ENCODE data around the gene TRAT1. TPM values are rescaled to one million over a fixed set of nuclear protein-coding genes. Genes with fewer than 3 reads are reported as not detected.
"Not testable (repeated sequence)": the region's sequence is repeated elsewhere in the genome, so short reads cannot be mapped to it uniquely, and the experiment has no call there.

Gene TRAT1
- total RNA-seq: under 0.01 TPM

DNA sequence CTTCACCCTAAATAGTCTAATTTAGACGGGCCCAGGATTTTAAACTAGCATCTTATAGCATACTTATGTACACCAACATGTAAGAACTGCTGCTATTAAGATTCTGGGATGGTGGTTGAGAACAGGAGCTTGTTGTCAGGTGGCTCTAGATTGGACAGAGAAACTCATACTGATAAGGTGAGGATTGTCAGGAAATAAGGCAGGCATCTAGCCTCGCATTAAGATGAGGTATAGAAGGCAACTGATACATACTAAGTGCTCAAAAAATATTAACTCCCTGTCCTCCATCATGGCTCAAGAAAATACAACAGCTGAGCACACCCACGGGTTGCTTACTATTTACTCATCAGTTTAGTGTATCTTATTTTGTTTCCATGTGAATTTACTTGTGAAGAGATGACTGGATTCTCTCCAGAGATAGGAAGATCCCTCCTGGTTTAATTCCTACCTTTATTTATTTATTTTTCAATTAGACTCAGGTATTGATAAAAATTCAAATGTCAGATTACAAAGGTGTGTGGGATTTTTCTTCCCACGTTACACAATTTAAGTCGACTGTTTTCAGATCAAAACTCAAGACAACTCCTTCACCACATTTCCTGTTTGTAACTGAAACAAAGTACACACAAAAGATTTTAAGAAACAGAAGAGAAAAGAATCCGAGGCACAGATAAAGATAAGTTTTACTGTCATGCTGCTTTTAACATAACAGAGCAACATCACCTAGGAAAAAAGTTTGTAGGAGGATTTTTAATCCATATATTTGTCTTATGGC is at the start of gene TRAT1:
TRAT1 (plus strand) TSS at position 664 of the 775 bp plus-strand sequence. CDS start 142 bp downstream, outside the sequence.
- DNase-seq (ENCODE audit: low read depth in 2 of 3, low spot score in 2 of 3): no peak

- DNase-seq (ENCODE audit: low read depth in 2 of 3, low spot score in 2 of 3): no peak
Measured at GRCh38 chr3:108775649-108776048, 46.9 kb upstream of the TRAT1 start.

- no peak for DNase-seq (ENCODE audit: low read depth in 2 of 3, low spot score in 2 of 3)
Measured at GRCh38 chr3:108779496-108779895, 43.1 kb upstream of the TRAT1 start.

GRCh38 chr3:108780235-108780634 is 42.4 kb upstream of the TRAT1 start:
- DNase-seq (ENCODE audit: low read depth in 2 of 3, low spot score in 2 of 3): no peak

DNA sequence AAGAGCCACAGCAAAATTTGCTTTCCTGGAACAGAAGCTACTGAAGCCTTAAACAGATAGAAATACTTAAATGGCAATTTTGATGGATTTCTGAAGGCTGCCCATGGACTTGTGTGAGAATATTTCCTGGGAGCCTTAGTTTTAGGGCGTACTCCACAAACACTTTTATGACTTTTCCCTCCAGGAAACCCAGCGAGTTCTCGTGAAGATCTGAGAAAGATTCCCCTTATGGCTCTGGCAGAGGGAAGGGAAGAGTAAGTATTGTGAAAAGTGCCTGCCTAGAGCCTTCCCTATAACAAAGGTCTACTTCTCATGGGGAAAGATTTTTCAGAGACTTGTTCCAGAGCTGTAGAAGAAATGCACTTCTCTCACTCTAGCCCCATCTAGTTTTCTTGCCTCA is 31.1 kb upstream of the TRAT1 start:
- no peak for DNase-seq (ENCODE audit: low read depth in 2 of 3, low spot score in 2 of 3)

DNA sequence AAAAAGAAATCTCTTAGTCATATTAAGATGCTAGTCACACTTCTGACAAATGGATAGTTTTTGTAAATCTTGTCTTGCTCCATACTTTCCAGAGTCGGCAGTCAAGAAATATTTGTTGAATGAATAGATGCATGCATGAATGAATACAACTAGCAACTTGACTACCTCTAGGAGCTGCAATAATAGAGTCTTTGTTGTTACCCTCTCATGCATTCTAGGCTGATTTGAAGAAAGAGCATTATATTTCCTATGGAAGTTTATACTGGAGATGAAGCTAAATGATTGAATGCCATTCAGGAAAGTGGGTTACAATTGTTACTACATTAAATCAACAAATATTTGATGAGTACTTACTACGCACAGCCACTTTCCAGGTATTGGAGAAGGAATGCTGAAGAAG is 18.1 kb upstream of the TRAT1 start:
- no peak for DNase-seq (ENCODE audit: low read depth in 2 of 3, low spot score in 2 of 3)

DNA sequence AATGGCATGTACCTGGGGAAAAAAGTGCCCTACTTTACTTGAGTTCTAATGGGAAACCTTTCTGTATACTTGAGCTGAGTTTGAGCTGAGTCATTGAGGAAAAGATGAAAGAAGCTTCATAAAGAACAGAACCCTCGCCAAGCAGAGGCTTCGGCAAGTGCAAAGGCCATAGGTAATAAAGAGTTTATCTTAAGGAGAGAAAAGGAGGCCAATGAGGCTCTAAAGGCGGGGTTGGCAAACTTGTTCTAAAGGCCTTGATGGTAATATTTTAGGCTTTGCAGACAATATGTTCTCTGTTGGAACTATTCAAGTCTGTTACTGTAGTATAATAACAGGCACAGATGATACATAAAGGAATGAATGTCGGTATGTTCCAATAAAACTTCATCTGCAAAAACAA is 17.6 kb upstream of the TRAT1 start:
- no peak for DNase-seq (ENCODE audit: low read depth in 2 of 3, low spot score in 2 of 3)

DNA sequence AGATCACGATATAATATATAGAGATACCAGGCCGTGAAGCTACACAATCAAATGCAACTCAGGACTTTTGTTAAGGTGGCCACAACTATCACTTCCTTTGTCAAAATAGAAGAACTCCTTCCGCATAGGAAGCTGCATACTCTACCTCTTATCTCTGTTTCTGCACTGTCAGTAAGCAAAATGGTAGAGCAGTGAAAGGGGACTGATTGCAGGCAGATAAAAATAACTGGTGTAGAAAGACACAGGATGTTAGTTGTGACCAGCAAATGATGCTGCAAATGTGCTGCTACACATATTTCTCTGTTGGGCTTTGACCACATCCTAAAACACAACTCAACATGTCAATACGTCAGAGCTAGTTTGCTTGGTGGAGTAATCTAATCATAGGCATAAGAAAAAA is 16.3 kb upstream of the TRAT1 start:
- DNase-seq (ENCODE audit: low read depth in 2 of 3, low spot score in 2 of 3): peak in 1 of 3 donors; percentile 2

- peak in 1 of 3 donors; percentile 9 for DNase-seq (ENCODE audit: low read depth in 2 of 3, low spot score in 2 of 3)
Measured at GRCh38 chr3:108818404-108818803, 4.2 kb upstream of the TRAT1 start.

DNA sequence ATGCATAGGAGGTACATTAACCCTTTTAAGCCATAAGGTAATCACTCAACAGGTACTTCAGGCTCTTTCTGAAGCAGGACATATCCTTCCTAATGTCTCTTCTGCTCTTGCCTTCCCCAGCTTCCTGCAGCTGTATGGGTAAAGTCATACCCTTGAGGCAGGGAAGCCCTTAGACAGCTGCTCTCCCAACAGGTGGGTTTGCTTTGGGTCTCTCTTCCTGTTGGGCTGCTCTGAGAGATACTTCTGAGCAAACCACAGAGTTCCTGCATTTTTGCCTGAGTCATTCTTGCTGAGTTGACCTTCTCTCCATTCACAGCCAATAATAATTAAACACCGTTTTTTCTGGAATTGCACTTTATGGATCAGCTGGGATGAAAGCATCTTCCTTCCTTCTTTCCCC is 2.0 kb upstream of the TRAT1 start:
- DNase-seq (ENCODE audit: low read depth in 2 of 3, low spot score in 2 of 3): no peak

DNA sequence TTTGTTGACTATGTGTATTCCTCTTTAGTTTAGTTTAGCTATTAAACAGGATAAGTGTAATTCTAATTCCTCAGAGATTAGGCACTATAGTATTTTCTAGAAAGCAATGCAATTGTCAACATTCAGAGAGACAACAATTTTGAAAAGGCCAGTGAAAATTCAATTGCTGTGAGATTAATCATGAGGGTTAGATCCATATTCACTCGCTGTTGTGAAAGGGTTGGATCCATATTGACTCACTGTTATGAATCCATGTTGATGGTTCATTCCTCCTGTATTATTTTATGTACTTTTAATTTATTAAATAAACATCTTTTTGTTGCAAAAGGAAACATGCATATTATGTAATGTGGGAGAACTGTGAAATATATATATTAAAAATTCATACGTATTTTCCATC is 641 bp downstream of the TRAT1 start:
- DNase-seq (ENCODE audit: low read depth in 2 of 3, low spot score in 2 of 3): no peak

DNA sequence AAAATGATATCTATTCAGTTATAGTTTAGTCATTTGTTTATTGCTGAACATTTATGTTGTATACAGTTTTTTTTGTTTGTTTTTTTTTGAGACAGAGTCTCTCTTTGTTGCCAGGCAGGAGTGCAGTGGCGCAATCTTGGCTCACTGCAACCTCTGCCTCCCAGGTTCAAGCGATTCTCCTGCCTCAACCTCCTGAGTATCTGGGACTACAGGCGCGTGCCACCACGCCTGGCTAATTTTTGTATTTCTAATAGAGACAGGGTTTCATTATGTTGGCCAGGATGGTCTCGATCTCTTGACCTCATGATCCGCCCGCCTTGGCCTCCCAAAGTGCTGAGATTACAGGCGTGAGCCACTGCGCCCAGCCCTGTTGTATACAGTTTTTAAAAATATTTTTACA is 1.2 kb downstream of the TRAT1 start:
- not testable (repeated sequence) for DNase-seq (ENCODE audit: low read depth in 2 of 3, low spot score in 2 of 3)

- DNase-seq (ENCODE audit: low read depth in 2 of 3, low spot score in 2 of 3): no peak
Measured at GRCh38 chr3:108826309-108827187, 4.0 kb downstream of the TRAT1 start.

- no peak for DNase-seq (ENCODE audit: low read depth in 2 of 3, low spot score in 2 of 3)
Measured at GRCh38 chr3:108830381-108830780, 7.8 kb downstream of the TRAT1 start.

DNA sequence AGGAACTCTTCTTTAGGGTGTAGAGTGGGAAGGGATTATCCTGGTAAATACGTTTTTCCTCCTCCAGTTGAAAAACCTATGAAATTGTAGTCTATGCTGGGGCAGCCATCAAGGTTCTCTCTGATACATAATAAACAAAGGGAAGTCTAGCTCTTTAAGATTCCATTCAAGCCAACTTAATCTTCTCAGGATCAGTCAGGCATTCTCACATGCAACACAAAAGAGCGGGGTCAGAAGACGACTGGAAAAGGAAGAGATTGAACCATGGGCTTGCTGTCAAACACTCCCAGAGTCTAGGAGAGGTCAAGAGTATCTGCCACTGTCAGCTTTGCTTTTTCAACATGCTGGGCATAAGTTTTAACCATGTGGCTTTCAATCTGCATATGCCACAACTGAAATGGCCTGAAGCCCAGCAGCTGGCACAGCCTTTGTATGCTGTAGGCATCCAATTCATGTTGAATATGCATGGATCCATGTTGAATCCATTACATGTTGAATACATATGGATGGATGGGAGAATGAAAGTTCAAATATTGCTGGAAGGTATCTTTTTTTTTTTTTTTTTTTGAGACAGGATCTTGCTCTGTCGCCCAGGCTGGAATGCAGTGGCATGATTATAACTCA is 8.5 kb downstream of the TRAT1 start:
- no peak for DNase-seq (ENCODE audit: low read depth in 2 of 3, low spot score in 2 of 3)

GRCh38 chr3:108833611-108834010 is 11.0 kb downstream of the TRAT1 start:
- DNase-seq (ENCODE audit: low read depth in 2 of 3, low spot score in 2 of 3): no peak

- no peak for DNase-seq (ENCODE audit: low read depth in 2 of 3, low spot score in 2 of 3)
Measured at GRCh38 chr3:108834551-108834950, 12.0 kb downstream of the TRAT1 start.

- no peak for DNase-seq (ENCODE audit: low read depth in 2 of 3, low spot score in 2 of 3)
Measured at GRCh38 chr3:108835101-108835500, 12.5 kb downstream of the TRAT1 start.

- DNase-seq (ENCODE audit: low read depth in 2 of 3, low spot score in 2 of 3): no peak
Measured at GRCh38 chr3:108838436-108838835, 15.8 kb downstream of the TRAT1 start.

DNA sequence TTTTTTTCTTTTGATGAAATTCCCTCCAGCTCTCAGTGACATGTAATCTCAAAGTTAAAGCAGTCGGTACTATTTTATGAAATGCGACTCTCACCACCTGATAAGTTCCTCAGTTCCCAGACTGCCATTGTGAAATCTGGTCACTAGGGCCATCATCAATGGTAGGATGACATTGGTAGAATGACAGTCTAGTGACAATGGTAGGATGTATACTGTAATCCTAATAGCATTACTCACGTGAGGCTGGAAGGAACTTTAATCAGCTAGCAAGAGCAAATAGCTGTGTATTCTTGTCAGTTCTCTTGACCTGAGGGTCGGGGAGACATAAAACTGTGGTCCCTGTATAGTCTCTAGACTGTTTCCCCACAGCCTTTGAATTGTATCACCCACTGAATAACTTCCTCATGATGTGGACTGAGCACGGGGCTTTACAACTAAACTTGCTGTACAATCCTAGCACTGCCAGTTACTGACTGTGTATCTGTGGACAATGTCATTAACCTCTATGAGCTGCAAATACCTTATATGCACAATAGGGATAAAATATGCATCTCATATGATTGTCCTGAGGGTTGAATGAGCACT is 23.2 kb downstream of the TRAT1 start:
- DNase-seq (ENCODE audit: low read depth in 2 of 3, low spot score in 2 of 3): no peak

DNA sequence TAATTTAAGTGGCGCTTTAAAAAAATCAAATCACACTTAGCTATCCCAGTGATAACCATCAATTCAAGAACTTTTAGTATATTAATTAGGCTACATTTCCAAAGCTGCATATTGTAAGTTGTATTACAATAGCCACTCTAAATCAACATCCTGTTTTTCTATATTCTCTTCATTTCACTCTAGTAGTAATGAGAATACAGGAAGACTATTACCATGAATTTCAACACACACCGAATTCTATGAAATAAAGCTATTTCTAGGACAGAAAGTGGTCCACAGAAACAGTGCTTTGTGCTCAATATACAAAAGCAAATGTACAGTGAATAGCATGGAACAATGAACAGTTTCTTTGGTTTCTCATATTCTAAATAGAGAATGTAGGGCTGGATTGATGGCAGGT is 24.6 kb downstream of the TRAT1 start:
- DNase-seq (ENCODE audit: low read depth in 2 of 3, low spot score in 2 of 3): no peak
